IPS DF 19.7 (cell line): Measurements from ENCODE around the gene CPXM1.
"Not testable (repeated sequence)": the region's sequence is repeated elsewhere in the genome, so short reads cannot be mapped to it uniquely, and the experiment has no call there.

ENCODE experiments used
- DNase-seq: peaks from one replicate; pipeline ENCODE4 v3.0.0-alpha.2; 2013; ENCODE audit warnings: low read depth, low spot score

The CPXM1 gene

DNA sequence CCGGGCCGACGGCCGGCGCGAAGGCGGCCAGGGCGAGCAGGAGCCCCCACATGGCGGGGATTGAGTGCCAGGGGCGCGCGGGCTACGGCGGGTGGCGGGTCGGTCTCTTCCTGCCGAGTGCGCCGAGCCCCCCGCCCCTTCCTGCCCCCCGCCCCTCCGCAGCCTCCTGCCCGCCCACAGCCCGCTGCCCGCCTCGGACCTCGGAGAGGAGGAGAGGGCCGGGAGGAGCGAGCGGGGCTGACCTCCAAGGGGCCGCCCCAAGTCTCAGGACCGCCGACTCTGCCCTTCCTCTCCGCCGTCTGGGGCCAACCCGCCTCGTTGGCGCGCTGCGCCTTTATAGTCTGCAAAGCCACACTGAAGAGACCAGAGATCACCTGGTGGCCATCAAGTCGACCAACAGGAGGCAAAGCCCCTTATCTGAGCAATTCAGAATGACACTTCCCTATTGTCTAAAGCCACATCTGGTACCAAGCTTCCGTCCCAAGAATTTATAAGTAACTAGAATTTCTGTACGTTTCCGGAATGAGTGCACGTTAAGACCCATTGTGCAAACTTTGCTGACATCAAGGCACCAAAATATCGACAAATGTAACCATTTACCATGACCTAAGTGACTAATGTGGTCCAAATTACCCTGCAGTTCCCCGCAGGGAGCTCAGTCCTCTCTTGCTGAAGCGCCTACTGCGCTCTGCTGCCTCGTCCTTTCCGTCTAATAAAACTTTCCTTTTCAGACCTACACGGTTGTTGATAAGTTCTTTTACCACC, at the start of gene CPXM1:
TSS of gene CPXM1 (minus strand) at position 107 of the 765 bp plus-strand sequence. CDS start at position 52, 55 bp downstream.
- DNase-seq: no peak

DNA sequence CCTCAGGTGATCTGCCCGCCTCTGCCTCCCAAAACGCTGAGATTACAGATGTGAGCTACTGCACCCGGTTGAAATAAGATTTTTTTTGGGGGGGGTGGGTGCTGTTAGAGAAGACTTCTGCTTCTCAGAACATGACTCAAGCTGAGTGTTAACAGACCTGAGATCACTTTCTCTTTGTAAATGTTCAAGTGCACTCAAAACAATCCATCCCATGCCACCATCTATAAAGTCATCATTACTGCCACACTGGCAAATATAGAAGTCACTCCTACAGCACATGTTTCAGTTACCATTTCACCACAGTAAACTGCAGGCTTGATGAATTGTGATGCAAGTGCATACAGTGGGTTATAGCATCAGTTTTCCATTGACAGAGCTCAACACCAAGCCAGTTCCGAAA, 49.1 kb upstream of the CPXM1 start:
- DNase-seq: no peak

DNA sequence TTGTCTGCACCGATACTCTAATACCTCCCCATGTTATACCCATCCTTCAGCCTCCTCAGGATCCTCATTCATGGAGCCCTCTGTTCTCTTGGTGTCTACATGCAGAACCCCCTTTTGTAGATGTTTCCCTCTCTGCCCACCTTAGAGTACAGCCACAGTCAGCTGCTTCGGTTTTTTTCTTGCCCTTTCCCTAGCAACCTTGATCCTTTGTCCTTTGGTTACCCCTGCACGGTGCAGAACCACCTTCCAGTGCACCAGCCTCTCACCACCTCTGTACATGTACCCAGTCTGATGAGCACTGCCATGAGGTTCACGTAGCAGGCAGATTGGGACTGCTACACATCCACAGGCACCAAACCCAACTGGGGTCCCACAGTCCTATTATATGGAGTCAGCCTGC, 47.4 kb upstream of the CPXM1 start:
- DNase-seq: no peak

DNA sequence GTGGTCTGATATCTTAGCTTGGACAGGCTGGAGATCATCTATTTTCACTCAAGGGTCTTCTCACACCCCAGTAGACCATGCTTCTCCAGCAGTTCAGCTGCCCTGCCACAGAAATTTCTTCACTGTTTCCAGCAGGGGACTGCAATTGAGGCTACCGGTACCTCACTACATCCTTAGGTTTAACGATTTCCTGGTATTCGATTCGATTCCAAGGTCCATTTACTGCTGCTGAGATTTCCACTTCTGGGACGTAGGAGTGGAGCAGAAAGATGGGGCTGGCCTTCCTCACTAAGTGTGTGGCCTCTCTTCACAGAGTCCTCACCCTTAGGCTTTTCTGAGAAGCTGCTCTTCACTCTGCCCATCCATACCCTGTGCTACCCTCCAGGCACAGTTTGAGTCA, 46.3 kb upstream of the CPXM1 start:
- DNase-seq: no peak

DNA sequence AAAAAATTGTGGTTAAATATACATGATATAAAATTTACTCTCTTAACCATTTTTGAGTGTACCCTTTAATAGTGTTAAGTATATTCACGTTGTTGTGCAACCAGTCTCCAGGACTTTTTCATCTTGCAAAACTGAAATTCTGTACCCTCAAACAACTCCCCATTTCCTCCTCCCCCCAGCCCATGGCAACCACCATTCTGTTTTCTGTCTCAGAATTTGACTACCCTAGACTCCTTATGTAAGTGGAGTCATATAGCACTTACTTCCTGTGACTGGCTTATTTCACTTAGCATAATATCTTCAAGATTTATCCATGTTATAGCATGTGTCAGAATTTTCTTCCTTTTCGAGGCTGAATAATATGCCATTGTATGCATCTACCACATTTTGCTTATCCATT, 45.2 kb upstream of the CPXM1 start:
- no peak for DNase-seq

DNA sequence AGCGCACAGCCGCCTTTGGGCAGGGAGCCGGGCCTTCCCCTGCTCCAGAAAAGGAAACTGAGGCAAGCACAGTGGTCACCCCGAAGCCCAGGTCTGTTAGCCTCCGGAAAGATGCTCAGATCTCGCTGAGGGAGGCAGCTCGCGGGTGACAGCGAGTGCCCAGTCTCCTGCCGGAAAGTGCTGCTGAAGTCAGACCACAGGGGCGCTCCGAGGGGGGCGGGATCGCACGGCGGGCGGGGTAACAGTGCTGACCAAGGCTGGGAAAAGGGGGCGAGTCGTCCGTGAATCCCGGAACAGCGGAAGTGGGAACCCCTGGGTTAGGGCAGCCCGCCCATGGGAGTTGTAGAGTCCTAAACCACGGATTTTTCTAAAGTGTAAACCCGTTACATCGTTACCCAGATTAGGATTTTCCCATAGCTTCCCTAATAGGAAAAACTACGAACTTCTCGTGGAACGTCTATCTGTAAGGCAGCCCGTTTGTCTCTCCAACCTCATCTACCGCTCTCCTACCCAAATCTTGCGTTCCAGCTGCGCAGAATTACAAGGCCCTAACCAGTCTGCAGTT, 40.6 kb upstream of the CPXM1 start:
- DNase-seq: no peak

DNA sequence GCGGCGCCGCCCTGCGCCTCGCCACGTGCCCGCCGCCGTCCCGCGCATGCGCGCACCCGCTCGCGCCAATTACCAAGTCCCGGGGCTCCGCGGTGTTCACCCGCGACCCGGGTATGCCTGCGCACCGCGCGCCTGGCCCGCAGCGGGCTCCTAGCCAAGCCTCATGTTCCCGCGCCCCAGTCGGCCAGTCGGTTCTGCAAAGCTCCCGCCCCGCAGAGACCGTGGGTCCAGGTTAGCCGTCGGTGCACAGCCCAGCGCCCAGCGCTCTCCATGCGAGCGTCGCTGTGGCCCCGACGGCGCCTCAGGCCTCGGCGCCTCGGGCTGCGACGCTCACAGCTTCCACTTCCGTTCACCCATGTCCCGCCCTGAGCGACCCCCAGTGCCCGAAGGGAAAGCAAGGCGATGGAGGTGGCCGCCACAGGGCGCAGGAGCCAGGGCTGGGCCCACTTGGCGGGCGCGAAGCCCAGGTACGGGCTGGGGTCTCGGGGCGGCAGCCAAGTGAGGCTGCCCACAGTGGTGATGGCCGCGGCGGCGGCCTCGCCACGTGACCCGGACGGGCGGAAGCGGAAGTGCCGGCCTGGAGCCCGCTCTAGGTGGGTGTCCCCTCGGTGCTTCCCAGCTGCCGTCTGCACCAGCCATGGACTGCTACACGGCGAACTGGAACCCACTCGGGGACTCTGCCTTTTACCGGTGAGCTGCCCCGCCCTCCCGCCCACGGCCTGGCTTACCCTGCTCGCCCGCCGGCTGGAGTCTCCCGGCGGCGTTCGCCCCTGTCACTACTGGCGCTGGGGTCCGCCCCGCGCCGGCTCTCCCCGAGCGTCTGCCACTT, 39.9 kb upstream of the CPXM1 start, which contains the start of the genes PCED1A and VPS16:
TSS of gene PCED1A (minus strand) at position 518 of the 829 bp plus-strand sequence. CDS start 743 bp downstream, outside the sequence.
TSS of gene VPS16 (plus strand) at position 608 of the 829 bp plus-strand sequence. CDS start at position 638, 30 bp downstream.
- peak; percentile 65 for DNase-seq

DNA sequence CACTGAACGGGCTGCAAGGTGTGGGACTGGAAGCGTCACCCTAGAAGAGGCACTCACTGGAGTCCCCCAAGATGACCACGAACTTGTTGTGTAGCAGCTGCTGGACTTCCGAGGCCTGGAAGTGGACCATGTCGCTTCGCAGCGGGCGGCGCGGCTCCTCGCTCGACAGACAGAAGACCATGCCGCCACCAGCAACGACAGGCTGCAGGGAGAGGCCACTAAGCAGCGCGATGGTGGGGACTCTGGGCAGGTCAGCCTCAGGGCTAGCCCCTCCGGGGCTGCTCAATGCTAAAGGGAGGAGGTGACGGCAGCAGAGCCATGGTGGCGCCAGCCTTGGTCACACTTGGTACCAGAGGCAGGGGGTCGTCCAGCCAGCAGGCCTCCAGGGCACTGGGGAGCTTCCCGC, 39.3 kb upstream of the CPXM1 start:
- DNase-seq: no peak

DNA sequence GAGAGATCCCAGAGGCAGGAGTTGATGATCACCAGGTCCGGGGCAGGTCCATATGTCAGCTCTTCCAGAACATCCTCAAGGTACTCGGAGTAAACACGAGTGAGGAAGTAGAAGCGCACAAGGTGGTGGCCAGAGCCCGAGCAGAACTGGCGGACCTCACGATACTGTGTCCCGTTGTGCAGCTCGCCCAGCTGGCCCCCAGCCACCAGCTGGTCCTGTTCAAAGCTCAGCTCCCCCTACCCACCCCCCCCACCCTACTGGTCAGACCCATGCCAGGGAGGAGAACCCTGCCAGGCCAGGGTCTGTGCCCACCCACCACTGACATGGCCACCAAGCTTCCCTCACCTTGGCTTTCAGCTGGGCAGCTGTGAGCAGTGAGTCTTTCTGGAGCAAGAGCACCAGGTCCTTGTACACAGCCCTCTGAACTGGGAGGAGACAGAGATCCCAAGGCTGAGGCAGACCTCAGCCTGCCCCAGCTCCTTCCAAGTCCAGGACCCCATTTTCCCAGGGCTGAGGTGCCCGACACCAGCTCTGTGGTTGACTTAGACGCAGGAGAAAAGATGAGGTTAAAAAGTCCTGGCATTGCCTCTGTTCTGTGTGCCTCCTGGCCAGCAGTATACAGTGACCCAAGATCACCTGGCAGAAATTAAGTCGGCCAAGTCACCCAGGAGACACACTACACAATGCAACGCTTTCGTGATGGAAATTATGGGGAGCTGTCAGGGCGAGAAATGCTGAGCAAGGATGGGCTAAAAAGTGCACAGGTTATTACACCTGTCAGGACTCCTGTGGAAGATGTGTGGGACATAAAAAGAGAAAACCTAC, 38.6 kb upstream of the CPXM1 start:
- no peak for DNase-seq

DNA sequence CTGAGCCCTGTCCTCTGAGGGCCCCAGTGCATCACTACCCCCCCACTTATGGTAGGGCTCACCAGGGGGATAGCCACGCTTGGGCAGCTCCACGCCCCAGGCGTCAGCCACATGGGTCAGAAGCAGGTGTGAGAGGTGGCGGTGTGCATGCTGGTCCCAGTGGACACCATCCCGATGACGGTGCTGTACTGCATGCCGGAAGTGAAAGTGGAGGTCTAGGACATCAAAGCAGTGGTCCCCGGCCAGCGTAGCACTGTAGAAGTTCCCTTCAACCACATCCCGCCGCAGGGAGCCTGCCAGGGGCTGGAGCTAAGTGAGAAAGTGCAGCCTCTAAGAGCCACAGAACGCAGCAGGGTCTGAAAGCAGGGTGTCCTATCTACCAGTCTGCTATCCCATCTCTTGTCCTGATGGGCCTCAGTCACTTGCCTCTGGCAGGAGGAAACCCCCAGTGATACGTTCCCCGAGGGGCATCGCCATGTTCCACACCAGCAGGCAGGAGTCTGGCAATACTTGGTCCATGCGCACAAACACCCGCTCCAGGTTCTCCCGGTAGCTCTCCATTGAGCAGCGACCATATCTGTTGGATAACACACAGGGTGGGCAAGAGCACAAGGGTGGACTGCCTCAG, 37.9 kb upstream of the CPXM1 start:
- no peak for DNase-seq

DNA sequence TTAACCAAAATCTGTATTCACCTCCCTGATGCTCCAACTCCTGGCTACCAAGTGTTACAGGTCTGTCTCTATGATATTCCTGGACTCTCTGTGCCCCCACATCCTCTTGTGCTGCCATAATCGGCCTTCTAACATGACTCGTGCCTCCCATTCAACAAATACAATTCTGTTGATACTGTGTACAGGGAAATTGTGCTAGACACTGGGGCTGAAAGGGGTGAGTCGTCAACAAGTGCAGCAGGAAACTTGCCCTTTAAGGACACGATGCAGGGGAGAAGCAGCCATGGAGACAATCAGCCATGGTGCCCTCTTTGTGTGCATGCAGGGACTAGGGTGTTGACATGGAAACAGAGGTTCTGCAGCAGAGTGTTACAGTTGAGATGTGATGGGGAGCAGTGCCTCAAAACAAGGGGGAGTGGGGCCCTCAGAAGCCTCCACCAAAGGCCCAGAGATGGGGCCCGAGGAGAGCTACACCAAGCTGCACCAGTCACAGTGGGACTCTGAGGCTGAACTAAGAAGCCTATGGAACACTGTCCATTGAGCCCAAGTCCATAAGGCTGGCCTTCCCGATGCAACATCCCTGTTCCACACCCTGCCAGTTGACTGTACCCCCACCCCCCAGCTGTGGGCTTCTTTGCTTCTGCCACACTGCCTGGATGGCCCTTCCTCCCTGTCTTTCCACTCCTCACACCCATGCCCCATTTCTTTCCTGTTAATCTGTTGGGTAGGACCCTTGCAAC, 37.0 kb upstream of the CPXM1 start:
- DNase-seq: no peak

DNA sequence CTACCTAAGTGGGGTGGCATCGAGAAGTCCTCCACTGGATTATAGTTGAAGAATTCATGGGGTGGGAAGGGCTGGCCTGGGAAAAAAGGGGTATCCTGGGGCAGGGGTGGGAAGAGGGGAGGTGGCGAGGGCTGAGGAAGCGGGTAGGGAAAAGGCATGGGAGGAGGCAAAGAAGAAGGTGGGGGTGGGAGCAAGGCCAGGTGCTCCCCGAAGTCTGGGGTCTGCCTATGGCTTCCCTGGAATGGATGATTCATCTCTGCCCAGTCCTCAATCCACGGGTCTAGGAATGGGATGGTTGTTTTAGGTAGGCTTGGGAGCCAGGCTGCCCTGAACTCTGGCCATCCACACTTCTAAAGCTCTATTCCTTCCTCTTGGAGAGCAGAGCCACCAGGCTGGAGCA, 35.6 kb upstream of the CPXM1 start:
- no peak for DNase-seq

DNA sequence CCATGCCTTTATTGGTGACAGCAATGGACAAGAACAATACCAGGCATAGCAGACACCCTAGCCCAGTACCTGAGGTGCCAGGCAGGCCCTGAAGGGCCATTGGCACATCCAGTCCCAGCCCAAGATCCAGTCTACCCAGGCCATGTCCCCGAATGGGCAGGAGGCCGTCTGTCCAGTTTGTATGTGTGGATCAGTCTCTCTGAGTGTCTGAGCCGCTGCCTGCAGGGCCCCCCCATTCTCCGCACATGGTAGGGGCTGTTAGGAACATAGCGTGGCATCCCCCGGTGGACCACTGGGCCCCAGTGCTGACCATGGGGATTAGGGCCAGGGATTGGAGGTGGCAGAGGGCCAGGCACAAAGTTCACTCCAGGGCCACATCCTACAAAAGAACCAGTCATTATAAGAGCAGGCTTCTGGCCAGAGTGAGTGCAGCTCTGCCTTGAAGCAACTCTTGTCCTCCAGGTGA, 34.9 kb upstream of the CPXM1 start:
- DNase-seq: no peak

DNA sequence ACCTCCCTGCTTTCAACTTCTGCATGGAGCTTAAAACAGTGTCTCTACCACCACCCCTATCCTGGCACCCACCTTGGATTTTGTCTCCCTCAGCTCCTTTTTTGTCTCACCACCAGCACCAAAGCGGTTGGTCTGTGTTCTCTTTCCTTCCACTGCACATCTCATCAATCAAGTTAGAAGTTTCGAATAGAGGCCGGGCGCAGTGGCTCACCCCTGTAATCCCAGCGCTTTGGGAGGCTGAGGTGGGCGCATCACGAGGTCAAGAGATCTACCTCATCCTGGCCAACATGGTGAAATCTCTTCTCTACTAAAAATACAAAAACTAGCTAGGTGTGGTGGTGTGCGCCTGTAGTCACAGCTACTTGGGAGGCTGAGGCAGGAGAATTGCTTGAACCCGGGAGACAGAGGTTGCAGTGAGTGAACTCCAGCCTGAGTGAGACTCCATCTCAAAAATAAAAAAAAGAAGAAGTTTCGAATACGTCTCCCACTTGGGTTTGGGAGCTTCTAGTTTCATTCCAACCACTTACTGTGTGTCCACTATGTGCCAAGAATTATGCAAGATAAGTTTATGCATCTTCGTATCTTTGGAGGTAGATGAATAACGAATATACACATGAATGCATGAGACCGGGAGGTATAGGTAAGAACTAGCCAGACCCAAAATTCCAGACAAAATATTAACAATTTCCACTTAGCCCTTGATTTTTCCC, 34.1 kb upstream of the CPXM1 start:
- DNase-seq: no peak

DNA sequence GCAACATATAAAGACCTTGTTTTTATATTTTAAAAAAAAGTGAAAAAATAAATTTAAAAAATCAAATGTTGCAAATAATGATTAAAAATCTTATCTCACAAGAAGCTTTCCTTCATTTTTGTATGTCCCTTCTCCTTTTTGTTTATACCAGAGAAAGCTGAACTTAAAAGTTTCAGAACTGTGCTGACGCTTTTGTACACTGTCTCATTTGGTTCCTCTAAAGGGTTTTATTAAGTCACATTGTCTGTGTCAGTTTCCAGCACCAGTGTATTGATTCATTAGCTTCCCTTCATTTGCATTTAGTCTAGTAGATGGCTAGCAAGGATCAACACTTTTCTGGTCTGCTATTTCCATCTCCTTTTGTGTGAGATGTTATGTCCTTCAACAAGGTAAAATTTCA, 33.3 kb upstream of the CPXM1 start:
- DNase-seq: no peak

DNA sequence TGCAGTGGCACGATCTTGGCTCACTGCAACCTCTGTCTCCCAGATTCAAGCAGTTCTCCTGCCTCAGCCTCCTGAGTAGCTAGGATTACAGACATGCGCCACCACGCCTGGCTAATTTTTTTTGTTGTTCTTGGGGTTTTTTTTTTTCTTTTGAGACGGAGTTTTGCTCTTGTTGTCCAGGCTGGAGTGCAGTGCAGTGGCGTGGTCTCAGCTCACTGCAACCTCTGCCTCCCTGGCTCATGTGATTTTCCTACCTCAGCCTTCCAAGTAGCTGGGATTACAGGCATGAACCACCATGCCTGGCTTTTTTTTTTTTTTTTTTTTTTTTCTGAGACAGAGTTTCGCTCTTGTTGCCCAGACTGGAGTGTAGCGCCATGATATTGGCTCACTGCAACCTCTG, 30.8 kb upstream of the CPXM1 start:
- not testable (repeated sequence) for DNase-seq

DNA sequence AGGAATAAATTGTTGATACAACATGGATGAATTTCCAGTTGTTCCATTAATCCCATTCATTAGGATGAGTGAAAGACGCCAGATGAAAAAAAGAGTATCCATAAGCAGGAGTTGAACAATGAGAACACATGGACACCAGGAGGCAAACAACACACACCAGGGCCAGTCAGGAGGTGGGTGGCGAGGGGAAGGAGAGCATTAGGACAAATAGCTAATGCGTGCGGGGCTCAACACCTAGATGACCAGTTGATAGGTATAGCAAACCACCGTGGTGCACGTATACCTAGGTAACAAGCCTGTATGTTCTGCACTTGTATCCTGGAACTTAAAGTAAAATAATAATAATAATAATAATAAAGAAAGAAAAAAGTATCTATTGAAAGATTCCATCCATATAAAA, 28.9 kb upstream of the CPXM1 start:
- no peak for DNase-seq

DNA sequence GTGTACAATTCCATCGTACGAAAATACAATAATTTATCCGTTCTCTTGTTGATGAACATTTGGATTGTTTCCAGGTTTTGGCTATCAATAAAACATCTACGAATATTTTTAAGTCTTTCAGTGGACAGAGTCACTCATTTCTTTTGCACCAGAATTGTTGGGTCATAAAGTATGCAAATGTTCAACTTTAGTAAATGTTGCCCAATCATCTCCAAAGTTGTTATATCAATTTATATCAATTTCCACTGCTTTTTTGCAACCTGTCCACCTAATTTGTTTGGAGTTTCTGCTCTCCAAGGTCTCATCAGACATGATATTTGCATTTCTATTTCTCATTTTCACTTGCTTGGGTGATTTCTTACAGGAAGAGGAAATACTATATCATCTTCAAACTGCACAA, 26.2 kb upstream of the CPXM1 start:
- DNase-seq: no peak

DNA sequence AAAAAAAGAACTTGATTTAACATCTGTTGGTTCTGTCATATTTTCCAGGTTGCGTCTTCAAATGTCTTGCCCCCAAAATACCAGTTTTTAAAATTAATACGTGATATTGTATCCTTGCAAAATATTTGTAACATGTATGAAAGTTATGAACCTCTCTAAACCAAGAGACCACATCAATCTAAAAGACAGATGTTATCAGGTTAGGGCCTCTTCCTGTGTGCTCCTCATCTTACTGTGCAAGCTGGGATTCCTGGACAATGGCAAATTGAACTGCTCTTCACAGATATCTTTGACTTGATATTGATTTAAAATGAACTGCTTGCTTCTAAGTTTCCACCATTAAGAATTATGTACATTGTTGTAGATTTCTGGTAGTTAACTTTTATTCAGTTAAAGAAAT, 25.3 kb upstream of the CPXM1 start:
- no peak for DNase-seq

DNA sequence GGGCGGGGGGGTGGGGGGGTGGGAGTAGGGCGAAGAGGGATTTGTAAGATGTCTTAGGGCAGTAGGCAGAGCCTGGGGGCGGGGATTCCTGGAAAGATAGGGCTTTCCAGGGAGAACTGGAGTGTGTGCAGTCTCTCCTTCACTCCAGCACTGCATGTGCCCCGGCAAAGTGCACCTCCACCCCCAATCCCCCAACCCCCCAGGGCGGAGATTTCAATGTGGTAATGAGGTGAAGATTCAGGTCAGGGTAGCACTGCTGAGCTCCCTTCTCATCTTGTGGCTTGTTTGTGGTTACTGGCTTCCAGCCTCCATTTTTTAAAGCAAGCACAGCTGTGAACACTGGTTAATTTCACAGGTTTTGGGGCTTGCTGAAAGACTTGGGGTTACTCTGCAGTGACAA, 21.6 kb upstream of the CPXM1 start:
- DNase-seq: no peak
